Ishikawa (cell line): ENCODE measurements around the gene ATF6.

Experiments used
- CEBPB ChIP-seq: IDR thresholded peaks from 2 replicates; pipeline ENCODE4 v1.6.1; 2012
- CREB1 ChIP-seq: IDR thresholded peaks from 2 replicates; pipeline ENCODE4 v1.6.1; 2012; ENCODE audit warnings: low read depth
- EP300 ChIP-seq: IDR thresholded peaks from 2 replicates; pipeline ENCODE4 v1.6.1; 2012; ENCODE audit warnings: borderline replicate concordance
- RAD21 ChIP-seq: IDR thresholded peaks from 2 replicates; pipeline ENCODE4 v1.6.1; 2012; ENCODE audit warnings: low read depth
- REST ChIP-seq: IDR thresholded peaks from 2 replicates; pipeline ENCODE4 v1.6.1; 2012; ENCODE audit warnings: low read depth, mild to moderate bottlenecking
- TAF1 ChIP-seq: IDR thresholded peaks from 2 replicates; pipeline ENCODE4 v1.6.1; 2012; ENCODE audit warnings: low read depth, mild to moderate bottlenecking
- TEAD4 ChIP-seq: IDR thresholded peaks from 2 replicates; pipeline ENCODE4 v1.6.1; 2012
- YY1 ChIP-seq: IDR thresholded peaks from 2 replicates; pipeline ENCODE4 v1.6.1; 2012; ENCODE audit warnings: low read depth
- ZBTB7A ChIP-seq: IDR thresholded peaks from 2 replicates; pipeline ENCODE4 v1.6.1; 2012; ENCODE audit warnings: low read depth
- TF ChIP-seq, protein P1 (sequence below): IDR thresholded peaks from 2 replicates; pipeline ENCODE4 v1.6.1; 2012
- TF ChIP-seq, protein P2 (sequence below): IDR thresholded peaks from 2 replicates; pipeline ENCODE4 v1.6.1; 2012

DNA sequence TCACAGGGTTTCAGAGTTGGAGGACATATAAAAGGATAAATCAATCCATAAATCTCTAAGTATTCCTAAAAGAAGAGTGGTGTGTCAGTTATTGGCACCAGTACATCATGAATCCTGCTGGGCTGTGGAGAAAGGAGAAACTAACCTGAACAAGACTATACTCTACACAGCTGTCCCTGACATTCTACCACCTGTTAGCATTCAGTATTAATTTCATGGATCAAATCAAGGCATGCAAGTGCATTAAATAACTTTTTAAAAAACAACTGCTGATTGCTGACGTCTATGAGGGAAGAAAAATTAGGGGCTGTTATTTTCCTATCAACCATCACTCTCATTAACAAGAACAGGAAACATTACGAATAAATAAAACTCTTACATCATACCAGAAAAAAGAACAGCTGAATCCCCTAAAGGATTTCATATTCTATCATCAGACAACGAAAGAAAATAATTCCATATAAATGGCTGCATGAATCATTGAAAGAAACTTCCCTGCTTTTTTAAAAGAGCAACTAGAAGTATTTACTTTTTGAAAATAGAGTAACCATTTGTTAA lies 121.7 kb downstream of the ATF6 start:
- TF ChIP-seq REST (no peak), TAF1 (no peak), RAD21 (no peak), CEBPB (no peak), YY1 (no peak), TEAD4 (no peak), EP300 (no peak), CREB1 (no peak), ZBTB7A (no peak)
- TF ChIP-seq, protein P1, sequence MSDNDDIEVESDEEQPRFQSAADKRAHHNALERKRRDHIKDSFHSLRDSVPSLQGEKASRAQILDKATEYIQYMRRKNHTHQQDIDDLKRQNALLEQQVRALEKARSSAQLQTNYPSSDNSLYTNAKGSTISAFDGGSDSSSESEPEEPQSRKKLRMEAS = no peak
- TF ChIP-seq, protein P2, sequence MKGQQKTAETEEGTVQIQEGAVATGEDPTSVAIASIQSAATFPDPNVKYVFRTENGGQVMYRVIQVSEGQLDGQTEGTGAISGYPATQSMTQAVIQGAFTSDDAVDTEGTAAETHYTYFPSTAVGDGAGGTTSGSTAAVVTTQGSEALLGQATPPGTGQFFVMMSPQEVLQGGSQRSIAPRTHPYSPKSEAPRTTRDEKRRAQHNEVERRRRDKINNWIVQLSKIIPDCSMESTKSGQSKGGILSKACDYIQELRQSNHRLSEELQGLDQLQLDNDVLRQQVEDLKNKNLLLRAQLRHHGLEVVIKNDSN = no peak
